HEK293 (cell line): ENCODE measurements around the gene SLC39A7.

ENCODE experiments used
- CTCF ChIA-PET: fragments of 350-600 bp; formaldehyde crosslinking; extraction: SDS; loops from one replicate; lab custom pipeline; 2021; ENCODE audit warnings: antibody characterized with exemption; lab: Yijun Ruan, JAX
- POLR2A ChIA-PET: fragments of 300-600 bp; formaldehyde crosslinking; extraction: SDS; loops from one replicate; lab custom pipeline; 2020; ENCODE audit warnings: antibody characterized with exemption, inconsistent platforms; lab: Yijun Ruan, JAX
- H3K27ac ChIP-seq: fragments of 200-500 bp; sonication (Bioruptor generic); 2 replicates; pipeline ENCODE4 v1.5.1; 2014; ENCODE audit warnings: low read depth, low read length, control low read depth, inconsistent platforms; ENCODE audit errors: extremely low read depth
- H3K36me3 ChIP-seq, 2 experiments: fragments of 200-500 bp in 1 of 2; sonication (Bioruptor generic) in 1 of 2; 1 replicate in 1 of 2; 2 replicates in 1 of 2; pipeline ENCODE4 v1.5.1; 2014 to 2017; ENCODE audit warnings: inconsistent platforms in 2 of 2, low read length in 2 of 2; ENCODE audit not compliant: control insufficient read depth in 2 of 2, insufficient read depth in 1 of 2
- H3K4me1 ChIP-seq: fragments of 200-500 bp; sonication (Bioruptor generic); 2 replicates; pipeline ENCODE4 v1.5.1; 2014; ENCODE audit warnings: mild to moderate bottlenecking, low read length, inconsistent platforms; ENCODE audit not compliant: control insufficient read depth, insufficient read depth
- H3K4me3 ChIP-seq: 2 replicates; pipeline ENCODE4 v1.5.1; 2011; ENCODE audit warnings: low read depth, mild to moderate bottlenecking, control low read depth, low read length, moderate library complexity
- H3K9me3 ChIP-seq: fragments of 200-500 bp; sonication (Bioruptor generic); 2 replicates; pipeline ENCODE4 v1.5.1; 2014; ENCODE audit warnings: low read depth, low read length, inconsistent platforms; ENCODE audit not compliant: control insufficient read depth, insufficient read depth
- GFI1B ChIP-seq: fragments of 450-650 bp; formaldehyde crosslinking; IDR thresholded peaks from 2 replicates; pipeline ENCODE4 v1.5.1; 2016; ENCODE audit warnings: missing biosample characterization, missing genetic modification characterization
- HOXA7 ChIP-seq: sonication (generic); formaldehyde crosslinking; IDR thresholded peaks from 2 replicates; pipeline ENCODE4 v1.8.1; 2022; ENCODE audit warnings: missing genetic modification reagents, borderline replicate concordance
- PRDM10 ChIP-seq: fragments of 450-650 bp; formaldehyde crosslinking; IDR thresholded peaks from 2 replicates; pipeline ENCODE4 v1.5.1; 2016; ENCODE audit warnings: missing biosample characterization, missing genetic modification characterization
- SCRT2 ChIP-seq: fragments of 450-650 bp; formaldehyde crosslinking; IDR thresholded peaks from 2 replicates; pipeline ENCODE4 v1.5.1; 2016; ENCODE audit warnings: missing biosample characterization, missing genetic modification characterization
- SP2 ChIP-seq: fragments of 450-650 bp; formaldehyde crosslinking; IDR thresholded peaks from 2 replicates; pipeline ENCODE4 v1.5.1; 2016; ENCODE audit warnings: missing biosample characterization, missing genetic modification characterization
- SP7 ChIP-seq: fragments of 450-650 bp; formaldehyde crosslinking; IDR thresholded peaks from 2 replicates; pipeline ENCODE4 v1.5.1; 2016; ENCODE audit warnings: missing biosample characterization, missing genetic modification characterization
- TCF7L2 ChIP-seq: IDR thresholded peaks from 2 replicates; pipeline ENCODE4 v1.6.1; 2011; ENCODE audit warnings: low read depth, mild to moderate bottlenecking, inconsistent platforms, low read length, moderate library complexity, borderline replicate concordance
- TRIM28 ChIP-seq: IDR thresholded peaks from 2 replicates; pipeline ENCODE4 v1.6.1; 2011; ENCODE audit warnings: low read length, control low read depth, borderline replicate concordance
- ZBTB26 ChIP-seq: fragments of 450-650 bp; formaldehyde crosslinking; optimal IDR thresholded peaks from 2 replicates; pipeline ENCODE3; 2016; ENCODE audit warnings: missing biosample characterization, mild to moderate bottlenecking, missing genetic modification characterization
- ZBTB7A ChIP-seq: fragments of 450-650 bp; formaldehyde crosslinking; IDR thresholded peaks from 2 replicates; pipeline ENCODE4 v1.5.1; 2016; ENCODE audit warnings: low read depth, missing biosample characterization, missing genetic modification characterization
- ZFP37 ChIP-seq: fragments of 450-650 bp; formaldehyde crosslinking; IDR thresholded peaks from 2 replicates; pipeline ENCODE4 v1.5.1; 2016; ENCODE audit warnings: missing biosample characterization, missing genetic modification characterization
- ZIC2 ChIP-seq: fragments of 450-650 bp; formaldehyde crosslinking; IDR thresholded peaks from 2 replicates; pipeline ENCODE4 v1.5.1; 2016; ENCODE audit warnings: missing biosample characterization, missing genetic modification characterization
- ZNF10 ChIP-seq: fragments of 450-650 bp; formaldehyde crosslinking; IDR thresholded peaks from 2 replicates; pipeline ENCODE4 v1.5.1; 2017; ENCODE audit warnings: missing biosample characterization, missing genetic modification characterization
- ZNF133 ChIP-seq: fragments of 450-650 bp; formaldehyde crosslinking; IDR thresholded peaks from 2 replicates; pipeline ENCODE4 v1.5.1; 2016; ENCODE audit warnings: missing biosample characterization, missing genetic modification characterization
- ZNF140 ChIP-seq: fragments of 450-650 bp; formaldehyde crosslinking; IDR thresholded peaks from 2 replicates; pipeline ENCODE4 v1.5.1; 2016; ENCODE audit warnings: missing biosample characterization, missing genetic modification characterization
- ZNF155 ChIP-seq: fragments of 450-650 bp; formaldehyde crosslinking; IDR thresholded peaks from 2 replicates; pipeline ENCODE4 v1.5.1; 2016; ENCODE audit warnings: missing biosample characterization, missing genetic modification characterization
- ZNF202 ChIP-seq: fragments of 450-650 bp; formaldehyde crosslinking; IDR thresholded peaks from 2 replicates; pipeline ENCODE4 v1.5.1; 2016; ENCODE audit warnings: missing biosample characterization, missing genetic modification characterization, borderline replicate concordance
- ZNF335 ChIP-seq: fragments of 450-650 bp; formaldehyde crosslinking; conservative IDR thresholded peaks from 2 replicates; pipeline ENCODE4 v1.5.1; 2016; ENCODE audit warnings: missing biosample characterization, missing genetic modification characterization
- ZNF341 ChIP-seq: fragments of 450-650 bp; formaldehyde crosslinking; IDR thresholded peaks from 2 replicates; pipeline ENCODE4; 2016; ENCODE audit warnings: low read depth, missing biosample characterization, missing genetic modification characterization
- ZNF501 ChIP-seq: fragments of 450-650 bp; formaldehyde crosslinking; IDR thresholded peaks from 2 replicates; pipeline ENCODE4 v1.5.1; 2016; ENCODE audit warnings: missing biosample characterization, missing genetic modification characterization
- ZNF529 ChIP-seq: fragments of 450-650 bp; formaldehyde crosslinking; IDR thresholded peaks from 2 replicates; pipeline ENCODE4 v1.5.1; 2017; ENCODE audit warnings: missing genetic modification characterization, missing biosample characterization; ENCODE audit not compliant: insufficient replicate concordance
- ZNF664 ChIP-seq: fragments of 450-650 bp; formaldehyde crosslinking; IDR thresholded peaks from 2 replicates; pipeline ENCODE4 v1.5.1; 2016; ENCODE audit warnings: missing biosample characterization, missing genetic modification characterization
- ZNF843 ChIP-seq: fragments of 450-650 bp; formaldehyde crosslinking; IDR thresholded peaks from 2 replicates; pipeline ENCODE4 v1.5.1; 2016; ENCODE audit warnings: missing biosample characterization, missing genetic modification characterization
- ZSCAN16 ChIP-seq: fragments of 450-650 bp; formaldehyde crosslinking; IDR thresholded peaks from 2 replicates; pipeline ENCODE4 v1.5.1; 2016; ENCODE audit warnings: missing biosample characterization, missing genetic modification characterization
- ZSCAN23 ChIP-seq: fragments of 450-650 bp; formaldehyde crosslinking; IDR thresholded peaks from 2 replicates; pipeline ENCODE4 v1.5.1; 2016; ENCODE audit warnings: missing biosample characterization, missing genetic modification characterization
- ZSCAN30 ChIP-seq: fragments of 450-650 bp; IDR thresholded peaks from 2 replicates; pipeline ENCODE4 v1.5.1; 2018; ENCODE audit warnings: missing biosample characterization, mild to moderate bottlenecking, missing genetic modification characterization, moderate library complexity
- ZXDB ChIP-seq: fragments of 450-650 bp; formaldehyde crosslinking; IDR thresholded peaks from 2 replicates; pipeline ENCODE4 v1.5.1; 2016; ENCODE audit warnings: missing biosample characterization, missing genetic modification characterization
- TF ChIP-seq, protein P1 (sequence below): fragments of 450-650 bp; formaldehyde crosslinking; IDR thresholded peaks from 2 replicates; pipeline ENCODE4 v1.5.1; 2016; ENCODE audit warnings: missing biosample characterization, missing genetic modification characterization
- TF ChIP-seq, protein P2 (sequence below): fragments of 450-650 bp; formaldehyde crosslinking; IDR thresholded peaks from 2 replicates; pipeline ENCODE4 v1.5.1; 2017; ENCODE audit warnings: missing biosample characterization, missing genetic modification characterization
- TF ChIP-seq, protein P3 (sequence below): fragments of 450-650 bp; formaldehyde crosslinking; IDR thresholded peaks from 2 replicates; pipeline ENCODE4 v1.5.1; 2017; ENCODE audit warnings: missing biosample characterization, missing genetic modification characterization

The SLC39A7 gene

DNA sequence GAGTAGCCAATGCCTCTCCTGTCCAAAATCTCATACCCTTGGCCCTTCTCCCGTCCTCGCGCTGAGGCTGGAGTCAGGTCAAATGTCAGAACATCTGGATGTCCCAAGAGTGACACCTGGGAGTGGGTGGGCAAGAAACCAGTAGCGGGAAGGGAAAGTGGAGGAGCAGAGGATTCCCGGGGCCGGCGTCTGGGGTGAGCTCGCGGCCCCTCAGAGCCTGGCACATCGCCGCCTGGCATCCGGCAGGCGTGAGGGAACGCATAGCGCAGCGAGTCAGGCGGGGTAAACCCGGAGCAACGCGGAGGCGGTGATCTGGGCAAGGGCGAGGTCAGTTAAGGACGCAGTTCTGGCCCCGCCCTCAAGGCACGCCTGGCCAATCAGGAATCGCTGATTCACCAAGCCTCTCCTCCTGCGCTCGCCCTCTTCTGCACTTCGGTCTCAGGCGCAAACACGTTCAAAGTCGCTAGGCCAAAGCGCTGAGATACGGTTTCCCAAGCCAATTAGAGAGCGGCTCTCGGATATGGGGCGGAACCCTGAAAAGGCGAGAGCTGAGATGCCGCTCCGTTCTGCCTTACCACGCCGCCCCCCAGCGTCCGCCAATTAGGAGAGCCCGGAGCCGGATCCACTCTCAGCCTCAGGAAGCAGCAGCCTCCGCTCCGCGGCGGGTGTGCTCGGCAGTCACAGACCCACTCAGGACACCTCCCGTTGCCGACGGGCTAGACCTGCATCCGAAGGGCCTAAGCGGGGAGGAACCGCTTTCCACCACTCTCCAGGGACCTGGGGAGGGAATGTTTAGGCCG lies 48.5 kb downstream of the SLC39A7 start:
- Histone ChIP-seq H3K4me3 (peak overlapping the region; percentile 62), H3K9me3 (no peaks in the 10 kb centered on the region), H3K4me1 (peaks cover 12% of the 10 kb centered on the region), H3K36me3 (peaks cover 14 to 20% of the 10 kb centered on the region in 2 experiments; a peak in 2 of 3 replicates), H3K27ac (peak overlapping the region; percentile 88)
- POLR2A ChIA-PET, result interaction anchor here (0.5 to 4.8 kb wide), 30 partner anchors 10 to 357 kb away, joined by 3 to 65 read pairs (median 6); partner anchors contain the start of genes B3GALT4, HSD17B8, PFDN6 and RGL2
- CTCF ChIA-PET, result interaction anchor here (0.6 to 6.1 kb wide), 52 partner anchors 9 to 802 kb away, joined by 3 to 76 read pairs (median 6); partner anchors contain the start of genes HSD17B8 and RING1
- TF ChIP-seq ZSCAN30 (tag by site-specific recombination), result 0 out of 2 replicates have a peak, but pooled peaks have one; percentile 36
- 0 out of 2 replicates have a peak, but pooled peaks have one; percentile 28 for TF ChIP-seq ZNF501 (tag by site-specific recombination)
- peak; percentile 10; the same call in 1 of the 2 replicates for TF ChIP-seq SP7
- TF ChIP-seq ZNF133 (tag by site-specific recombination), result no peak
- peak; percentile 59 for TF ChIP-seq ZBTB26 (tag by site-specific recombination)
- no peak; the same call in 1 of the 2 replicates for TF ChIP-seq ZNF843 (tag by site-specific recombination)
- peak; percentile 39 for TF ChIP-seq ZXDB (tag by site-specific recombination)
- TF ChIP-seq ZIC2 (tag by site-specific recombination), result peak; percentile 44; the same call in 1 of the 2 replicates
- no peak for TF ChIP-seq ZNF140 (tag by site-specific recombination)
- no peak for TF ChIP-seq ZNF202 (tag by site-specific recombination)
- TF ChIP-seq, protein P1, sequence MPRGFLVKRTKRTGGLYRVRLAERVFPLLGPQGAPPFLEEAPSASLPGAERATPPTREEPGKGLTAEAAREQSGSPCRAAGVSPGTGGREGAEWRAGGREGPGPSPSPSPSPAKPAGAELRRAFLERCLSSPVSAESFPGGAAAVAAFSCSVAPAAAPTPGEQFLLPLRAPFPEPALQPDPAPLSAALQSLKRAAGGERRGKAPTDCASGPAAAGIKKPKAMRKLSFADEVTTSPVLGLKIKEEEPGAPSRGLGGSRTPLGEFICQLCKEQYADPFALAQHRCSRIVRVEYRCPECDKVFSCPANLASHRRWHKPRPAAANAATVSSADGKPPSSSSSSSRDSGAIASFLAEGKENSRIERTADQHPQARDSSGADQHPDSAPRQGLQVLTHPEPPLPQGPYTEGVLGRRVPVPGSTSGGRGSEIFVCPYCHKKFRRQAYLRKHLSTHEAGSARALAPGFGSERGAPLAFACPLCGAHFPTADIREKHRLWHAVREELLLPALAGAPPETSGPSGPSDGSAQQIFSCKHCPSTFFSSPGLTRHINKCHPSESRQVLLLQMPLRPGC (tag by site-specific recombination), result peak; percentile 23; the same call in 1 of the 2 replicates
- peak; percentile 90 for TF ChIP-seq ZNF341 (tag by site-specific recombination)
- TF ChIP-seq ZNF664, result no peak
- no peak for TF ChIP-seq ZFP37 (tag by site-specific recombination)
- peak; percentile 86 for TF ChIP-seq PRDM10 (tag by site-specific recombination)
- TF ChIP-seq ZNF10 (tag by site-specific recombination), result no peak
- no peak for TF ChIP-seq SCRT2 (tag by site-specific recombination)
- TF ChIP-seq ZNF155, result no peak
- TF ChIP-seq, protein P2, sequence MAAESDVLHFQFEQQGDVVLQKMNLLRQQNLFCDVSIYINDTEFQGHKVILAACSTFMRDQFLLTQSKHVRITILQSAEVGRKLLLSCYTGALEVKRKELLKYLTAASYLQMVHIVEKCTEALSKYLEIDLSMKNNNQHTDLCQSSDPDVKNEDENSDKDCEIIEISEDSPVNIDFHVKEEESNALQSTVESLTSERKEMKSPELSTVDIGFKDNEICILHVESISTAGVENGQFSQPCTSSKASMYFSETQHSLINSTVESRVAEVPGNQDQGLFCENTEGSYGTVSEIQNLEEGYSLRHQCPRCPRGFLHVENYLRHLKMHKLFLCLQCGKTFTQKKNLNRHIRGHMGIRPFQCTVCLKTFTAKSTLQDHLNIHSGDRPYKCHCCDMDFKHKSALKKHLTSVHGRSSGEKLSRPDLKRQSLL (tag by site-specific recombination), result peak; percentile 79
- no peak for TF ChIP-seq ZSCAN16 (tag by site-specific recombination)
- peak; percentile 96 for TF ChIP-seq ZNF335
- no peak for TF ChIP-seq HOXA7 (CRISPR knock-in tag)
- TF ChIP-seq ZBTB7A, result peak; percentile 37; the same call in 1 of the 2 replicates
- TF ChIP-seq ZSCAN23 (tag by site-specific recombination), result no peak
- TF ChIP-seq ZNF529 (tag by site-specific recombination), result no peak
- no peak for TF ChIP-seq GFI1B (tag by site-specific recombination)
- peak; percentile 71; the same call in 1 of the 2 replicates for TF ChIP-seq TRIM28
- TF ChIP-seq, protein P3, sequence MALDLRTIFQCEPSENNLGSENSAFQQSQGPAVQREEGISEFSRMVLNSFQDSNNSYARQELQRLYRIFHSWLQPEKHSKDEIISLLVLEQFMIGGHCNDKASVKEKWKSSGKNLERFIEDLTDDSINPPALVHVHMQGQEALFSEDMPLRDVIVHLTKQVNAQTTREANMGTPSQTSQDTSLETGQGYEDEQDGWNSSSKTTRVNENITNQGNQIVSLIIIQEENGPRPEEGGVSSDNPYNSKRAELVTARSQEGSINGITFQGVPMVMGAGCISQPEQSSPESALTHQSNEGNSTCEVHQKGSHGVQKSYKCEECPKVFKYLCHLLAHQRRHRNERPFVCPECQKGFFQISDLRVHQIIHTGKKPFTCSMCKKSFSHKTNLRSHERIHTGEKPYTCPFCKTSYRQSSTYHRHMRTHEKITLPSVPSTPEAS, result no peak
- no peak for TF ChIP-seq TCF7L2
- TF ChIP-seq SP2 (tag by site-specific recombination), result peak; percentile 98
